CD8-positive, alpha-beta memory T cell (primary cell): ENCODE data around the gene CHURC1. TPM values are rescaled to one million over a fixed set of nuclear protein-coding genes. Genes with fewer than 3 reads are reported as not detected.

ENCODE experiments used
- CTCF ChIA-PET: fragments of 350-600 bp; sonication (Branson Sonifier 250); formaldehyde crosslinking; loops from one replicate; lab custom pipeline; 2021; ENCODE audit warnings: antibody characterized with exemption; lab: Charles Lee
- POLR2A ChIA-PET: fragments of 350-600 bp; sonication (Branson Sonifier 250); formaldehyde crosslinking; loops from one replicate; lab custom pipeline; 2021; ENCODE audit warnings: antibody characterized with exemption; lab: Charles Lee
- DNase-seq, 5 donors: peaks; one replicate each; pipeline versions ENCODE4 v3.0.0 to v3.0.0-alpha.2; 2020 to 2022; ENCODE audit warnings: mixed read lengths in 1 of 5
- H3K27ac ChIP-seq: one replicate; pipeline ENCODE4 v1.7.0; 2013; ENCODE audit warnings: low read depth, mild to moderate bottlenecking, low read length, moderate library complexity
- H3K27me3 ChIP-seq: 2 replicates; pipeline ENCODE4 v1.7.0; 2013; ENCODE audit warnings: low read length, mild to moderate bottlenecking; ENCODE audit not compliant: insufficient read depth, poor library complexity, severe bottlenecking
- H3K36me3 ChIP-seq: 2 replicates; pipeline ENCODE4 v1.7.0; 2013; ENCODE audit warnings: mild to moderate bottlenecking, low read length, moderate library complexity; ENCODE audit not compliant: insufficient read depth
- H3K4me1 ChIP-seq: 2 replicates; pipeline ENCODE4 v1.7.0; 2013; ENCODE audit warnings: mild to moderate bottlenecking, low read length, moderate library complexity; ENCODE audit not compliant: insufficient read depth
- H3K4me3 ChIP-seq: 2 replicates; pipeline ENCODE4 v1.7.0; 2013; ENCODE audit warnings: mild to moderate bottlenecking, low read length
- H3K9me3 ChIP-seq: 2 replicates; pipeline ENCODE4 v1.7.0; 2013; ENCODE audit warnings: mild to moderate bottlenecking, low read length
- H3K27ac Mint-ChIP-seq, 8 donors: one replicate each; pipeline ENCODE4 v1.8.0; 2020 to 2021; ENCODE audit warnings: mixed read lengths in 8 of 8, mild to moderate bottlenecking in 6 of 8, inconsistent platforms in 3 of 8, moderate library complexity in 3 of 8
- H3K27me3 Mint-ChIP-seq, 2 donors: one replicate each; pipeline ENCODE4 v1.8.0; 2020 to 2021; ENCODE audit warnings: mixed read lengths in 2 of 2, mild to moderate bottlenecking in 1 of 2, moderate library complexity in 1 of 2
- H3K36me3 Mint-ChIP-seq, 3 donors: one replicate each; pipeline ENCODE4 v1.8.0; 2020 to 2021; ENCODE audit warnings: mixed read lengths in 3 of 3, inconsistent platforms in 1 of 3, mild to moderate bottlenecking in 1 of 3
- H3K4me1 Mint-ChIP-seq, 3 donors: one replicate each; pipeline ENCODE4 v1.8.0; 2020 to 2021; ENCODE audit warnings: mixed read lengths in 3 of 3, inconsistent platforms in 1 of 3, mild to moderate bottlenecking in 1 of 3
- H3K4me3 Mint-ChIP-seq, 7 donors: one replicate each; pipeline ENCODE4 v1.8.0; 2020 to 2021; ENCODE audit warnings: mixed read lengths in 7 of 7, mild to moderate bottlenecking in 6 of 7, moderate library complexity in 4 of 7, inconsistent platforms in 2 of 7
- H3K9me3 Mint-ChIP-seq, 5 donors: one replicate each; pipeline ENCODE4 v1.8.0; 2020 to 2022; ENCODE audit warnings: mixed read lengths in 5 of 5, mild to moderate bottlenecking in 3 of 5, moderate library complexity in 2 of 5, inconsistent platforms in 1 of 5
- polyA plus RNA-seq: library from polyadenylated mRNA; unstranded; fragments of 300-500 nt; fragmentation: Illumina TruSeq; gene quantifications from one replicate; pipeline ENCODE4 v1.2.3, GENCODE V29; 2021
- total RNA-seq, 2 experiments: library from RNA; stranded (reverse); gene quantifications; one replicate each; pipeline ENCODE4 v1.2.3, GENCODE V29; 2021

Gene CHURC1
- total and polyA plus RNA-seq, 3 experiments from 2014 or later = 44.0 to 171 (median 54.8) TPM

GRCh38 chr14:64948612-64949210 is 34.5 kb downstream of the CHURC1 start:
- H3K4me3 Mint-ChIP-seq = no peak overlapping the region
- CTCF ChIA-PET = no interaction called here
- H3K27me3 Mint-ChIP-seq = peaks cover 0 to 2% of the 10 kb centered on the region in 2 donors
- Histone ChIP-seq H3K27ac (no peak overlapping the region), H3K4me1 (no peaks in the 10 kb centered on the region), H3K9me3 (no peaks in the 10 kb centered on the region), H3K27me3 (no peaks in the 10 kb centered on the region), H3K4me3 (no peak overlapping the region), H3K36me3 (no peaks in the 10 kb centered on the region)
- H3K4me1 Mint-ChIP-seq = peaks cover 4 to 28% (median 17%) of the 10 kb centered on the region in 3 donors
- no peaks in the 10 kb centered on the region for H3K9me3 Mint-ChIP-seq
- H3K27ac Mint-ChIP-seq = peak overlapping the region in 1 of 8 donors; percentile 40
- POLR2A ChIA-PET = no interaction called here
- DNase-seq = no peak
- peaks cover 4 to 74% (median 16%) of the 10 kb centered on the region in 3 donors for H3K36me3 Mint-ChIP-seq

- no peaks in the 10 kb centered on the region for H3K36me3 ChIP-seq
- H3K36me3 Mint-ChIP-seq = peaks cover 0 to 64% (median 13%) of the 10 kb centered on the region in 3 donors
- peak overlapping the region in 2 of 8 donors; percentile 36 to 72 for H3K27ac Mint-ChIP-seq
- no peaks in the 10 kb centered on the region for H3K9me3 ChIP-seq
- no peak overlapping the region for H3K27ac ChIP-seq
- no peaks in the 10 kb centered on the region for H3K27me3 ChIP-seq
- CTCF ChIA-PET = no interaction called here
- no peaks in the 10 kb centered on the region for H3K9me3 Mint-ChIP-seq
- H3K4me1 Mint-ChIP-seq = peaks cover 3 to 11% (median 9%) of the 10 kb centered on the region in 3 donors
- no peaks in the 10 kb centered on the region for H3K4me1 ChIP-seq
- H3K4me3 Mint-ChIP-seq = no peak overlapping the region
- peaks cover 0 to 2% of the 10 kb centered on the region in 2 donors for H3K27me3 Mint-ChIP-seq
- POLR2A ChIA-PET = no interaction called here
- no peak for DNase-seq
- no peak overlapping the region for H3K4me3 ChIP-seq
These were observed 36.6 kb downstream of the CHURC1 start for GRCh38 chr14:64950889-64951288.

GRCh38 chr14:64951291-64951690 is 37.0 kb downstream of the CHURC1 start:
- H3K9me3 ChIP-seq = no peaks in the 10 kb centered on the region
- ChIA-PET POLR2A (no interaction called here), CTCF (no interaction called here)
- Mint-ChIP-seq H3K27ac (peak overlapping the region in 1 of 8 donors; percentile 36), H3K4me1 (peaks cover 3 to 9% (median 8%) of the 10 kb centered on the region in 3 donors), H3K36me3 (peaks cover 0 to 62% (median 13%) of the 10 kb centered on the region in 3 donors), H3K4me3 (no peak overlapping the region), H3K27me3 (peaks cover 0 to 2% of the 10 kb centered on the region in 2 donors), H3K9me3 (no peaks in the 10 kb centered on the region)
- no peaks in the 10 kb centered on the region for H3K4me1 ChIP-seq
- H3K27ac ChIP-seq = no peak overlapping the region
- no peak overlapping the region for H3K4me3 ChIP-seq
- no peaks in the 10 kb centered on the region for H3K36me3 ChIP-seq
- H3K27me3 ChIP-seq = no peaks in the 10 kb centered on the region
- no peak for DNase-seq

- POLR2A ChIA-PET = no interaction called here
- H3K36me3 Mint-ChIP-seq = peaks cover 0 to 63% (median 13%) of the 10 kb centered on the region in 3 donors
- H3K27ac ChIP-seq = no peak overlapping the region
- no peak for DNase-seq
- no peaks in the 10 kb centered on the region for H3K9me3 ChIP-seq
- no peaks in the 10 kb centered on the region for H3K36me3 ChIP-seq
- H3K9me3 Mint-ChIP-seq = no peaks in the 10 kb centered on the region
- no peak overlapping the region for H3K27ac Mint-ChIP-seq
- H3K27me3 ChIP-seq = no peaks in the 10 kb centered on the region
- CTCF ChIA-PET = no interaction called here
- H3K27me3 Mint-ChIP-seq = peaks cover 0 to 2% of the 10 kb centered on the region in 2 donors
- no peak overlapping the region for H3K4me3 ChIP-seq
- peaks cover 3 to 5% (median 5%) of the 10 kb centered on the region in 3 donors for H3K4me1 Mint-ChIP-seq
- no peak overlapping the region for H3K4me3 Mint-ChIP-seq
- no peaks in the 10 kb centered on the region for H3K4me1 ChIP-seq
These were observed 37.5 kb downstream of the CHURC1 start for GRCh38 chr14:64951724-64952123.

- H3K27ac Mint-ChIP-seq = peak overlapping the region in 4 of 8 donors; percentile 5 to 56 (median 26)
- H3K36me3 Mint-ChIP-seq = peaks cover 0 to 55% (median 13%) of the 10 kb centered on the region in 3 donors
- no peaks in the 10 kb centered on the region for H3K9me3 ChIP-seq
- no peak for DNase-seq
- H3K4me3 Mint-ChIP-seq = no peak overlapping the region
- ChIA-PET POLR2A (interaction anchor here (0.6 kb wide), 1 partner anchor 38 kb away, joined by 4 read pairs; no protein-coding TSS in a partner anchor), CTCF (interaction anchor here (1.2 to 1.6 kb wide), 3 partner anchors 13 to 130 kb away, joined by 3 to 4 read pairs (median 3); no protein-coding TSS in a partner anchor)
- H3K4me3 ChIP-seq = no peak overlapping the region
- peaks cover 0 to 2% of the 10 kb centered on the region in 2 donors for H3K27me3 Mint-ChIP-seq
- no peak overlapping the region for H3K27ac ChIP-seq
- H3K36me3 ChIP-seq = no peaks in the 10 kb centered on the region
- H3K4me1 ChIP-seq = no peaks in the 10 kb centered on the region
- peaks cover 0 to 5% (median 1%) of the 10 kb centered on the region in 3 donors for H3K4me1 Mint-ChIP-seq
- H3K27me3 ChIP-seq = no peaks in the 10 kb centered on the region
- H3K9me3 Mint-ChIP-seq = no peaks in the 10 kb centered on the region
These were observed 38.5 kb downstream of the CHURC1 start for GRCh38 chr14:64952598-64953309.

GRCh38 chr14:64953310-64953654 is 39.0 kb downstream of the CHURC1 start:
- Mint-ChIP-seq H3K4me3 (no peak overlapping the region), H3K4me1 (peaks cover 0 to 5% (median 1%) of the 10 kb centered on the region in 3 donors), H3K9me3 (no peaks in the 10 kb centered on the region), H3K27ac (no peak overlapping the region), H3K36me3 (peaks cover 0 to 51% (median 13%) of the 10 kb centered on the region in 3 donors), H3K27me3 (peaks cover 0 to 2% of the 10 kb centered on the region in 2 donors)
- DNase-seq = no peak
- Histone ChIP-seq H3K9me3 (no peaks in the 10 kb centered on the region), H3K36me3 (no peaks in the 10 kb centered on the region), H3K27ac (no peak overlapping the region), H3K4me3 (no peak overlapping the region), H3K27me3 (no peaks in the 10 kb centered on the region), H3K4me1 (no peaks in the 10 kb centered on the region)
- ChIA-PET CTCF (interaction anchor here (1.2 to 1.6 kb wide), 3 partner anchors 14 to 130 kb away, joined by 3 to 4 read pairs (median 3); no protein-coding TSS in a partner anchor), POLR2A (interaction anchor here (0.6 kb wide), 1 partner anchor 38 kb away, joined by 4 read pairs; no protein-coding TSS in a partner anchor)

- no peak overlapping the region for H3K4me3 ChIP-seq
- CTCF ChIA-PET = interaction anchor here (1.2 to 1.6 kb wide), 3 partner anchors 14 to 131 kb away, joined by 3 to 4 read pairs (median 3); no protein-coding TSS in a partner anchor
- H3K4me3 Mint-ChIP-seq = no peak overlapping the region
- no peaks in the 10 kb centered on the region for H3K27me3 ChIP-seq
- H3K36me3 Mint-ChIP-seq = peaks cover 0 to 47% (median 15%) of the 10 kb centered on the region in 3 donors
- peaks cover 0 to 5% (median 1%) of the 10 kb centered on the region in 3 donors for H3K4me1 Mint-ChIP-seq
- POLR2A ChIA-PET = interaction anchor here (0.6 kb wide), 1 partner anchor 39 kb away, joined by 4 read pairs; no protein-coding TSS in a partner anchor
- H3K27me3 Mint-ChIP-seq = peaks cover 0 to under 1% of the 10 kb centered on the region in 2 donors
- H3K4me1 ChIP-seq = no peaks in the 10 kb centered on the region
- no peaks in the 10 kb centered on the region for H3K36me3 ChIP-seq
- no peak for DNase-seq
- no peaks in the 10 kb centered on the region for H3K9me3 ChIP-seq
- H3K9me3 Mint-ChIP-seq = no peaks in the 10 kb centered on the region
- H3K27ac ChIP-seq = no peak overlapping the region
- peak overlapping the region in 1 of 8 donors; percentile 42 for H3K27ac Mint-ChIP-seq
These were observed 39.4 kb downstream of the CHURC1 start for GRCh38 chr14:64953661-64954060.
